Progenitor cell of endocrine pancreas (in vitro differentiated cells): ENCODE measurements around the gene CCZ1. TPM values are rescaled to one million over a fixed set of nuclear protein-coding genes. Genes with fewer than 3 reads are reported as not detected.
"Not testable (repeated sequence)": the region's sequence is repeated elsewhere in the genome, so short reads cannot be mapped to it uniquely, and the experiment has no call there.

Experiments used
- DNase-seq: peaks from one replicate; pipeline ENCODE4 v3.0.0; 2021; ENCODE audit warnings: low spot score; ENCODE audit not compliant: unreplicated experiment
- H3K27ac Mint-ChIP-seq: 2 replicates; pipeline ENCODE4 v1.8.0; 2021; ENCODE audit warnings: mild to moderate bottlenecking, moderate library complexity, mixed read lengths
- H3K27me3 Mint-ChIP-seq: 2 replicates; pipeline ENCODE4 v1.8.0; 2021; ENCODE audit warnings: mixed read lengths
- H3K36me3 Mint-ChIP-seq: 2 replicates; pipeline ENCODE4 v1.8.0; 2022; ENCODE audit warnings: mixed read lengths; ENCODE audit not compliant: insufficient read depth
- H3K4me1 Mint-ChIP-seq: 2 replicates; pipeline ENCODE4 v1.8.0; 2021; ENCODE audit warnings: low read depth, mixed read lengths
- H3K4me3 Mint-ChIP-seq: 2 replicates; pipeline ENCODE4 v1.8.0; 2021; ENCODE audit warnings: low read depth, mild to moderate bottlenecking, moderate library complexity, mixed read lengths
- H3K9me3 Mint-ChIP-seq: 2 replicates; pipeline ENCODE4 v1.8.0; 2021; ENCODE audit warnings: low read depth, mixed read lengths
- CTCF ChIP-seq: fragments of 200-600 bp; sonication (generic); IDR thresholded peaks from one replicate; pipeline ENCODE4 v1.5.0; 2021; ENCODE audit warnings: antibody characterized with exemption, mild to moderate bottlenecking; ENCODE audit not compliant: unreplicated experiment
- total RNA-seq: library from RNA; stranded (reverse); gene quantifications from 2 replicates; pipeline ENCODE4 v1.2.1, GENCODE V29; 2021

Gene CCZ1
- total RNA-seq, 1 donor from 2014 or later = 103 TPM

DNA sequence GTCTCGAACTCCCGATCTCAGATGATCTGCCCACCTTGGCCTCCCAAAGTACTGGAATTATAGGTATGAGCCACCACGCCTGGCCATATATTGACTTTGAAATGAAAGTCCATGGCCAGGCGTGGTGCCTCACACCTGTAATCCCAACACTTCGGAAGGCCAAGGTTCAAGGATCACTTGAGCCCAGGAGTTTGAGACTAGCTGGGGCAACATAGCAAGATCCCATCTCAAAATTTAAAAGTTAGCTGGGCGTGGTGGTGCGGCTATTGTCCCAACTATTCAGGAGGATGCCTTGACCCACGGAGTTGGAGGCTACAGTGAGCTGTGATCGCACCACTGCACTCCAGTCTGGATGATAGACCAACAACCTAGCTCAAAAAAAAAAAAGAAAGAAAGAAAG lies 6.0 kb upstream of the CCZ1 start:
- no peaks in the 10 kb centered on the region for H3K36me3 Mint-ChIP-seq
- H3K27me3 Mint-ChIP-seq = no peaks in the 10 kb centered on the region
- no peaks in the 10 kb centered on the region for H3K4me1 Mint-ChIP-seq
- TF ChIP-seq CTCF = no peak
- DNase-seq = no peak
- no peaks in the 10 kb centered on the region for H3K9me3 Mint-ChIP-seq
- no peak overlapping the region for H3K4me3 Mint-ChIP-seq
- H3K27ac Mint-ChIP-seq = no peak overlapping the region

DNA sequence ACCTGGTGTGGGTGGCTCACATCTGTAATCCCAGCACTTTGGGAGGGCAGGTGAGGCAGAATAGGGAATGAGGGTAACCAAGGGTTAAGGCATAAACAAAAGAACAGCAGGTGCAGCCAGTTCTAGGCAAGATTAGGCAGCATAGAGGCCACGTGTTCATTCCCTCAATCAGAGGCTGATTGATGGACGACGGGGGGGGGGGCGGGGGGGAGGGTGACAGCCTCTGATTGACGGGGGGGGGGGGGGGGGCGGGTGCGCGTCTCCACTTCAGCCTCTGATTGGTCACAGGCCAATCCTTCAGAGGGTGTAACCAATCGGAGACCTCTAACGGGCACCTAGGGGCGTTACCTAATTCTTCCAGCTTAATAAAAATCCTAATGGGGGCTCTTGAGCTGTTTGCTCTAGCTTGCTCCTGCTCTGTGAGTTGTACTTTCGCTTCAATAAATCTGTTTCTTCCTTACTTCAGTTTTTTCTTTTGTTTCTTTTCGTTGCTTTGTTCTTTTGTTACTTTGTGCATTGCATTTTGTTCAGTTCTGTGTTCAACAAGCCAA lies 1.1 kb upstream of the CCZ1 start:
- H3K27me3 Mint-ChIP-seq, H3K36me3 Mint-ChIP-seq, H3K9me3 Mint-ChIP-seq, DNase-seq, H3K27ac Mint-ChIP-seq, H3K4me1 Mint-ChIP-seq: not testable (repeated sequence)
- H3K4me3 Mint-ChIP-seq = peak overlapping the region; percentile 70

DNA sequence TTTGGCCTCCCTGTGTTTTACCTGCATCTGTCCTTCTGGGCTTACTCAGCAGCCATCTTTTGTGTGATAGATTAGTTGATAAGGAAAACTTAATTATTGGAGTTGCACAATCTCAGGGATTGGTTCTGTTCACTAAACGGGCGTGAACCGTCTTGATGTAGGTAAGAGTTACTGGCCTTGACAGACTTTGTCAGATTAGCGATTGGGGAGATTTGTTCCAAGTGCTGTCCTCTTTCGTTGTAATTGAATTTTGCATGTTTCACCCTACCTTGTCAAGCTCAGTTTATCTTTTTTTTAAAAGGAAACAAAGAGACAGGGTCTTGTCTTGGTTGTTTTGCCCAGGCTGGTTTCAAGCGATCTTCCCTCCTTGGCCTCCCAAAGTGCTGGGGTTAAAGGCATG lies 4.5 kb downstream of the CCZ1 start:
- not testable (repeated sequence) for H3K4me1 Mint-ChIP-seq, H3K27me3 Mint-ChIP-seq, H3K36me3 Mint-ChIP-seq, H3K27ac Mint-ChIP-seq, H3K9me3 Mint-ChIP-seq, H3K4me3 Mint-ChIP-seq, DNase-seq

DNA sequence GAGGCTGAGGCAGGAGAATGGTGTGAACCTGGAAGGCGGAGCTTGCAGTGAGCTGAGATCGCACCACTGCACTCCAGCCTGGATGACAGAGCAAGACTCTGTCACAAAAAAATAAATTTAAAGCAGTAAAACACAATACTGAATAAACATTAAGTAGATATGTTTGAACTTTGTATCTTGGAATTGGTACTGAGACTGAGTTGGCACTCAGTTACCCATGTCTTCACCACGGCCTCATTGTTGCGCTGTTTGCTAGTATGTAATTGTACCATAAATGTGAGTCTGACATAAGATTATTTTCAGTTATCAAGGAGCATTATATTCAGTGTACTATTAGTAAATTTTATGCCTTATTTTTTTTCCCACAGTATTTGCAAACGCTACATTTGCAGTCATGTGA lies 6.2 kb downstream of the CCZ1 start:
- not testable (repeated sequence) for H3K27ac Mint-ChIP-seq, H3K4me3 Mint-ChIP-seq, DNase-seq, H3K27me3 Mint-ChIP-seq, H3K4me1 Mint-ChIP-seq, H3K36me3 Mint-ChIP-seq, H3K9me3 Mint-ChIP-seq

DNA sequence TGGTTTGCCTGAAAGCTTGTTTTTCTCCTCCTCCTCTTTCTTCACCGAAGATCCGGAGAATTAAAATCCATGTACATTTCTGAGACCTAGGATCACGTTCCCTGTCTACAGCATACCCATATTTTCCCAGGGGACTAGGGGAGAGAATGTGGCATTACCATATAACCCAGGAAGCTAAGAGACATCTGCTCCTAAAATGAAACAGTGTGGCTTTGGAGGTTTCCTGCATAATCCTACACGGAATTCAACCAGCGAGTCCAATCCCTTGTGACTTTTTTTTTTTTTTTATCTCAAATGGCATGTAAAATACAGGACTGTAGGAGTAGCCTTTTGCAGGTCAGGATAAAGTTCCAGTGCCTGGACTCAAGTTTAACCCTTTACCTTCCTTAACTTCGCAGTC lies 10.3 kb downstream of the CCZ1 start:
- not testable (repeated sequence) for DNase-seq, H3K27me3 Mint-ChIP-seq, H3K4me3 Mint-ChIP-seq, H3K4me1 Mint-ChIP-seq, H3K36me3 Mint-ChIP-seq, H3K9me3 Mint-ChIP-seq
- peak overlapping the region; percentile 10 for H3K27ac Mint-ChIP-seq

- not testable (repeated sequence) for DNase-seq, H3K27me3 Mint-ChIP-seq, H3K4me1 Mint-ChIP-seq, H3K9me3 Mint-ChIP-seq, H3K4me3 Mint-ChIP-seq, H3K27ac Mint-ChIP-seq, H3K36me3 Mint-ChIP-seq
Measured at GRCh38 chr7:5916529-5916928, 18.0 kb downstream of the CCZ1 start.

DNA sequence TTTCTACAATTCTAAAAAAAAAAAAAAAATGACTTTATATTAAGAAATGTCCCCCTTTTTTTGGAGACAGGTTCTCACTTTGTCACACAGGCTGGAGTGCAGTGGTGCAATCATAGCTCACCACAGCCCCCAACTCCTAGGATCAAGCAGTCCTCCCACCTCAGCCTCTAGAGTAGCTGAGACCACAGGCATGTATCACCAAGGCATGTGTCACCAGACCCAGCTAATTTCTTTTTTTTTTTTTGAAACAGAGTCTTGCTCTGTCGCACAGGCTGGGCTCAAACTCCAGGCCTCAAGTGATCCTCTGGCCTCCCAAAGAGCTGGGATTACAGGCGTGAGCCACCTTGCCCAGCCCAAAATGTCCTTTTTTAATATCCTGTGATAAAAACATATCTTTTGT lies 25.6 kb downstream of the CCZ1 start:
- not testable (repeated sequence) for H3K9me3 Mint-ChIP-seq, H3K27ac Mint-ChIP-seq, H3K4me3 Mint-ChIP-seq, H3K36me3 Mint-ChIP-seq, H3K4me1 Mint-ChIP-seq, DNase-seq, H3K27me3 Mint-ChIP-seq

- not testable (repeated sequence) for H3K4me1 Mint-ChIP-seq, H3K36me3 Mint-ChIP-seq, H3K27me3 Mint-ChIP-seq, H3K9me3 Mint-ChIP-seq, DNase-seq, H3K4me3 Mint-ChIP-seq, H3K27ac Mint-ChIP-seq
Measured at GRCh38 chr7:5924630-5925029, 26.1 kb downstream of the CCZ1 start.

GRCh38 chr7:5926263-5926870 lies 27.8 kb downstream of the CCZ1 start:
- not testable (repeated sequence) for H3K4me3 Mint-ChIP-seq

GRCh38 chr7:5930290-5930689 lies 31.8 kb downstream of the CCZ1 start:
- not testable (repeated sequence) for H3K27ac Mint-ChIP-seq, H3K27me3 Mint-ChIP-seq, H3K9me3 Mint-ChIP-seq, H3K4me1 Mint-ChIP-seq, H3K36me3 Mint-ChIP-seq, H3K4me3 Mint-ChIP-seq, DNase-seq

More at GRCh38 chr7:5926263-5926870, 27.8 kb downstream of the CCZ1 start:
- not testable (repeated sequence) for H3K27me3 Mint-ChIP-seq, H3K27ac Mint-ChIP-seq, H3K4me1 Mint-ChIP-seq, H3K9me3 Mint-ChIP-seq, DNase-seq, H3K36me3 Mint-ChIP-seq

- not testable (repeated sequence) for H3K9me3 Mint-ChIP-seq, H3K27ac Mint-ChIP-seq, H3K36me3 Mint-ChIP-seq, H3K4me3 Mint-ChIP-seq, H3K4me1 Mint-ChIP-seq, H3K27me3 Mint-ChIP-seq, DNase-seq
Measured at GRCh38 chr7:5931250-5931649, 32.7 kb downstream of the CCZ1 start.

GRCh38 chr7:5931905-5932644 lies 33.5 kb downstream of the CCZ1 start:
- H3K36me3 Mint-ChIP-seq, H3K27ac Mint-ChIP-seq, H3K4me1 Mint-ChIP-seq, DNase-seq, H3K27me3 Mint-ChIP-seq, H3K4me3 Mint-ChIP-seq, H3K9me3 Mint-ChIP-seq: not testable (repeated sequence)
